WTC11 (cell line): Measurements from ENCODE around the gene KPNA2. TPM values are rescaled to one million over a fixed set of nuclear protein-coding genes. Genes with fewer than 3 reads are reported as not detected.
"Not testable (repeated sequence)": the region's sequence is repeated elsewhere in the genome, so short reads cannot be mapped to it uniquely, and the experiment has no call there.

Source experiments
- ATAC-seq: fragments of 200-7000 bp; cut with Tn5 transposase; 2 replicates; pipeline ENCODE4 v1.10.0; 2021; ENCODE audit warnings: mild to moderate bottlenecking, moderate library complexity
- CTCF ChIA-PET: fragments of 300-600 bp; sonication (Branson Sonifier 250); formaldehyde crosslinking; loops from one replicate; lab custom pipeline; 2021; ENCODE audit warnings: antibody characterized with exemption; lab: Charles Lee
- POLR2A ChIA-PET: fragments of 350-600 bp; sonication (Branson Sonifier 250); formaldehyde crosslinking; loops from one replicate; lab custom pipeline; 2021; ENCODE audit warnings: antibody characterized with exemption; lab: Charles Lee
- DNase-seq: peaks from one replicate; pipeline ENCODE4 v3.0.0; 2021; ENCODE audit warnings: low spot score
- H3K27ac Mint-ChIP-seq: 2 replicates; pipeline ENCODE4 v1.8.0; 2021; ENCODE audit warnings: mixed read lengths
- H3K27me3 Mint-ChIP-seq: 2 replicates; pipeline ENCODE4 v1.8.0; 2021; ENCODE audit warnings: low read depth, mild to moderate bottlenecking, moderate library complexity, mixed read lengths
- H3K36me3 Mint-ChIP-seq: 2 replicates; pipeline ENCODE4 v1.8.0; 2021; ENCODE audit warnings: mixed read lengths
- H3K4me1 Mint-ChIP-seq: 2 replicates; pipeline ENCODE4 v1.8.0; 2022; ENCODE audit warnings: mixed read lengths
- H3K4me3 Mint-ChIP-seq: 2 replicates; pipeline ENCODE4 v1.8.0; 2021; ENCODE audit warnings: mild to moderate bottlenecking, moderate library complexity, mixed read lengths
- H3K9me3 Mint-ChIP-seq: 2 replicates; pipeline ENCODE4 v1.8.0; 2021; ENCODE audit warnings: mixed read lengths
- OVOL2 ChIP-seq: fragments of 250-450 bp; sonication (Bioruptor Pico); IDR thresholded peaks from 2 replicates; pipeline ENCODE4 v1.9.0; 2021; ENCODE audit warnings: mild to moderate bottlenecking, borderline replicate concordance
- TP53 ChIP-seq: sonication (generic); formaldehyde crosslinking; IDR thresholded peaks from 2 replicates; pipeline ENCODE4 v1.8.1; 2023; ENCODE audit warnings: mild to moderate bottlenecking, missing genetic modification reagents
- ZBTB21 ChIP-seq: sonication (generic); formaldehyde crosslinking; IDR thresholded peaks from 2 replicates; pipeline ENCODE4 v1.8.1; 2023; ENCODE audit warnings: mild to moderate bottlenecking, missing genetic modification reagents, borderline replicate concordance
- total RNA-seq: library from RNA; stranded (reverse); gene quantifications from 3 replicates; pipeline ENCODE4 v1.2.3, GENCODE V29; 2021
- TF ChIP-seq, protein P1 (sequence below): sonication (generic); formaldehyde crosslinking; IDR thresholded peaks from 2 replicates; pipeline ENCODE4 v1.8.0; 2023; ENCODE audit warnings: missing genetic modification reagents, mild to moderate bottlenecking, borderline replicate concordance
- TF ChIP-seq, protein P2 (sequence below): sonication (generic); formaldehyde crosslinking; IDR thresholded peaks from 2 replicates; pipeline ENCODE4 v1.8.1; 2022; ENCODE audit warnings: mild to moderate bottlenecking, missing genetic modification reagents, moderate library complexity, borderline replicate concordance
- TF ChIP-seq, protein P3 (sequence below): sonication (generic); formaldehyde crosslinking; IDR thresholded peaks from 2 replicates; pipeline ENCODE4 v1.8.1; 2022; ENCODE audit warnings: mild to moderate bottlenecking, moderate library complexity, missing genetic modification reagents
- TF ChIP-seq, protein P4 (sequence below): sonication (generic); formaldehyde crosslinking; IDR thresholded peaks from 2 replicates; pipeline ENCODE4 v1.8.0; 2022; ENCODE audit warnings: missing genetic modification reagents

KPNA2 gene
- total RNA-seq, 1 experiment from 2014 or later = 466 TPM

DNA sequence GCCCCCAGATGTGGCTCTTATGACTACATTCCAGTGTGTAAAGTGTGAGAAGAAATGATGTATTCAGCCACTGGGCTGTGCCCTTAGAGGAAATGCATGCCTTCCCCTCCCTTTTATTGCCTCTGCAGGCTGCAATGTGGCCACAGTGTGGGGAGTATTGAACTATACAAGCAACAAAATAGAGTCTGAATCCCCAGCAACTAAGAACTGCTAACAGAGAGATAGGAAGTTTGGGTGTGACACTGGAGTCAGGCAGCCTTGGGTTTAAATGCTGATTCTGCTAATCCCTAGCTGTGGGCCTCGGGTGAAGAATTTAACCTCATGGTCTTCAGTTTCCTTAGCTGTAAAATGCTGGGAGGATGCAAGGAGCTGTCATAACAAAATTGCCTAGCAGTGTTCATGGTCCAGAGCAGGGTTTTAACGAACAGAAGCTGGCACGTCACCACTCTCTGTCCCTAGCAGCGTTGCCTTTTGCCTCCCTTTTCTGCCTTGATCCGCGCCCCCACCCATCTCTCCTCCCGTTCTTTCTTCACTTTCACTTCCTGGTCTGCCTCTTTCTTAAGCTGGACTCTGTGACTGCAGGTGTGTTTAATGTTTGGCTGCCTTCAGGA is 50.3 kb downstream of the KPNA2 start (continued):
- TF ChIP-seq, protein P1, sequence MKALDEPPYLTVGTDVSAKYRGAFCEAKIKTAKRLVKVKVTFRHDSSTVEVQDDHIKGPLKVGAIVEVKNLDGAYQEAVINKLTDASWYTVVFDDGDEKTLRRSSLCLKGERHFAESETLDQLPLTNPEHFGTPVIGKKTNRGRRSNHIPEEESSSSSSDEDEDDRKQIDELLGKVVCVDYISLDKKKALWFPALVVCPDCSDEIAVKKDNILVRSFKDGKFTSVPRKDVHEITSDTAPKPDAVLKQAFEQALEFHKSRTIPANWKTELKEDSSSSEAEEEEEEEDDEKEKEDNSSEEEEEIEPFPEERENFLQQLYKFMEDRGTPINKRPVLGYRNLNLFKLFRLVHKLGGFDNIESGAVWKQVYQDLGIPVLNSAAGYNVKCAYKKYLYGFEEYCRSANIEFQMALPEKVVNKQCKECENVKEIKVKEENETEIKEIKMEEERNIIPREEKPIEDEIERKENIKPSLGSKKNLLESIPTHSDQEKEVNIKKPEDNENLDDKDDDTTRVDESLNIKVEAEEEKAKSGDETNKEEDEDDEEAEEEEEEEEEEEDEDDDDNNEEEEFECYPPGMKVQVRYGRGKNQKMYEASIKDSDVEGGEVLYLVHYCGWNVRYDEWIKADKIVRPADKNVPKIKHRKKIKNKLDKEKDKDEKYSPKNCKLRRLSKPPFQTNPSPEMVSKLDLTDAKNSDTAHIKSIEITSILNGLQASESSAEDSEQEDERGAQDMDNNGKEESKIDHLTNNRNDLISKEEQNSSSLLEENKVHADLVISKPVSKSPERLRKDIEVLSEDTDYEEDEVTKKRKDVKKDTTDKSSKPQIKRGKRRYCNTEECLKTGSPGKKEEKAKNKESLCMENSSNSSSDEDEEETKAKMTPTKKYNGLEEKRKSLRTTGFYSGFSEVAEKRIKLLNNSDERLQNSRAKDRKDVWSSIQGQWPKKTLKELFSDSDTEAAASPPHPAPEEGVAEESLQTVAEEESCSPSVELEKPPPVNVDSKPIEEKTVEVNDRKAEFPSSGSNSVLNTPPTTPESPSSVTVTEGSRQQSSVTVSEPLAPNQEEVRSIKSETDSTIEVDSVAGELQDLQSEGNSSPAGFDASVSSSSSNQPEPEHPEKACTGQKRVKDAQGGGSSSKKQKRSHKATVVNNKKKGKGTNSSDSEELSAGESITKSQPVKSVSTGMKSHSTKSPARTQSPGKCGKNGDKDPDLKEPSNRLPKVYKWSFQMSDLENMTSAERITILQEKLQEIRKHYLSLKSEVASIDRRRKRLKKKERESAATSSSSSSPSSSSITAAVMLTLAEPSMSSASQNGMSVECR (CRISPR knock-in tag) = no peak
- no peak for TF ChIP-seq ZBTB21
- no peak for TF ChIP-seq OVOL2 (CRISPR knock-in tag)
- TF ChIP-seq, protein P2, sequence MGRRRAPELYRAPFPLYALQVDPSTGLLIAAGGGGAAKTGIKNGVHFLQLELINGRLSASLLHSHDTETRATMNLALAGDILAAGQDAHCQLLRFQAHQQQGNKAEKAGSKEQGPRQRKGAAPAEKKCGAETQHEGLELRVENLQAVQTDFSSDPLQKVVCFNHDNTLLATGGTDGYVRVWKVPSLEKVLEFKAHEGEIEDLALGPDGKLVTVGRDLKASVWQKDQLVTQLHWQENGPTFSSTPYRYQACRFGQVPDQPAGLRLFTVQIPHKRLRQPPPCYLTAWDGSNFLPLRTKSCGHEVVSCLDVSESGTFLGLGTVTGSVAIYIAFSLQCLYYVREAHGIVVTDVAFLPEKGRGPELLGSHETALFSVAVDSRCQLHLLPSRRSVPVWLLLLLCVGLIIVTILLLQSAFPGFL (CRISPR knock-in tag) = no peak
- TF ChIP-seq, protein P3, sequence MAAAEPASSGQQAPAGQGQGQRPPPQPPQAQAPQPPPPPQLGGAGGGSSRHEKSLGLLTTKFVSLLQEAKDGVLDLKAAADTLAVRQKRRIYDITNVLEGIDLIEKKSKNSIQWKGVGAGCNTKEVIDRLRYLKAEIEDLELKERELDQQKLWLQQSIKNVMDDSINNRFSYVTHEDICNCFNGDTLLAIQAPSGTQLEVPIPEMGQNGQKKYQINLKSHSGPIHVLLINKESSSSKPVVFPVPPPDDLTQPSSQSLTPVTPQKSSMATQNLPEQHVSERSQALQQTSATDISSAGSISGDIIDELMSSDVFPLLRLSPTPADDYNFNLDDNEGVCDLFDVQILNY (CRISPR knock-in tag) = no peak

DNA sequence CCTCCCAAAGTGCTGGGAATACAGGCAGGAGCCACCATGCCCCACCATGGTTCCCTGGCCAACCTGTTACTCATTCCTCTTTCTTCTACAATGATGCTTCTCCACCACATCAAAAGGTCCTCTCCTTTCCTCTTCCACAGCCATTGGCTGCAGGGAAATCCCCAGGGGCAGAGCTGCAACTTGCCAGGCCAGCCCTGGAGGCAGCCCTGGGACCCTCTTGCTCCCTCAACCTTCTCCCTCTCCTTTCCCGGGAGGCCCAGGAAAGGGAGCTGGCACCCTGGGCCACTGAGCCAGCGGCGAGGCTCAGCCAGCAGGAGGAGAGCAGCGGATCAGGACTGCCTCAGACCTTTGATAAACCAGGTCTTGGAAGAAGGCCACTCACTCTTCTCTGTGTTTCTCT is 51.1 kb downstream of the KPNA2 start:
- CTCF ChIA-PET = interaction anchor here (1.0 kb wide), 1 partner anchor 114 kb away, joined by 6 read pairs; no protein-coding TSS in a partner anchor
- DNase-seq, H3K27ac Mint-ChIP-seq, H3K9me3 Mint-ChIP-seq, POLR2A ChIA-PET, H3K4me3 Mint-ChIP-seq, ATAC-seq, H3K36me3 Mint-ChIP-seq, H3K27me3 Mint-ChIP-seq: not testable (repeated sequence)
- peaks cover 15% of the 10 kb centered on the region for H3K4me1 Mint-ChIP-seq

DNA sequence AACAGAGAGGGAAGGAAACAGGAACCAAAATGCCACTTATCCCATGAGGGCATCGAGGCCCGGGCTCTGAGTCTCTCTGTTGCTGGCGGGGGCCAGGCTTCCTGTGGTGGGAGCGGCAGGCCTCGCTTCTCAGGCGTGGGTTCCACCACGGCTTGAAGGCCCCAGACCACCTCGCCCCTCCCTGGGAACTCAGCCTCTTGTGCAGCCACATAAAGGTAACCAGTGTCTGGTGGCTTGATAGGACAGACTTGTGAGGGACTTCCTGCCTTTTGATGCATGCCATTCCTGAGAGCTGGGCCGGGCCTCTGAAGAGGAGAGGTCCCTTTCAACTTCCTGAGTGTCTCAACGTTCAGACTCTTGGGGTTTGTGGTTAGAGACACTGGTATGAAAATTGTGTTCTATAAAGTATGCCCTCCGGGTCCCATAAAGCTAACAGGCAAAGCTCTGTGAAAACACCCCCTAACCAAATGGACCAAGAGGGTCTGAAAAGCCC is 51.6 kb downstream of the KPNA2 start:
- H3K27ac Mint-ChIP-seq, DNase-seq, CTCF ChIA-PET: not testable (repeated sequence)

DNA sequence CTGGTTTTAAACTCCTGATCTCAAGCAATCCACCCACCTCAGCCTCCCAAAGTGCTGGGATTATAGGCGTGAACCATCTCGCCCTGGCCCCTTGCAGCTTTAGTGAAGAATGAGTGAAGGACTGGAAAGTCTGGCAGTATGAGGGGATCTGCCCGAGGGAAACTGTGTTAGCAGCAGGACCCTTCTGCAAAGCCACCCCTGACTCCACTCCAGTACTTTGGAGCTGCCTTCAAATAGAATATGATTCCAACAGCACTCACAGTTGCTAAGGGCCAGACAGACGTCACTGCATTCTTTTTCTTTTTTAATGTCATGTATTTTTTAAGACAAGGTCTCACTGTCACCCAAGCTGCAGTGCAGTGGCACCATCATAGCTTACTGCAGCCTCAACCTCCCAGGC is 52.3 kb downstream of the KPNA2 start:
- no peak overlapping the region for H3K27ac Mint-ChIP-seq
- no peak overlapping the region for H3K4me3 Mint-ChIP-seq
- H3K36me3 Mint-ChIP-seq = no peaks in the 10 kb centered on the region
- ChIA-PET POLR2A (interaction anchor here (0.6 kb wide), 1 partner anchor 14 kb away, joined by 6 read pairs; no protein-coding TSS in a partner anchor), CTCF (no interaction called here)
- peaks cover 15% of the 10 kb centered on the region for H3K4me1 Mint-ChIP-seq
- DNase-seq (no peak), ATAC-seq (no peak)
- H3K27me3 Mint-ChIP-seq = no peaks in the 10 kb centered on the region
- H3K9me3 Mint-ChIP-seq = no peaks in the 10 kb centered on the region
- no peak for TF ChIP-seq TP53
- TF ChIP-seq, protein P4, sequence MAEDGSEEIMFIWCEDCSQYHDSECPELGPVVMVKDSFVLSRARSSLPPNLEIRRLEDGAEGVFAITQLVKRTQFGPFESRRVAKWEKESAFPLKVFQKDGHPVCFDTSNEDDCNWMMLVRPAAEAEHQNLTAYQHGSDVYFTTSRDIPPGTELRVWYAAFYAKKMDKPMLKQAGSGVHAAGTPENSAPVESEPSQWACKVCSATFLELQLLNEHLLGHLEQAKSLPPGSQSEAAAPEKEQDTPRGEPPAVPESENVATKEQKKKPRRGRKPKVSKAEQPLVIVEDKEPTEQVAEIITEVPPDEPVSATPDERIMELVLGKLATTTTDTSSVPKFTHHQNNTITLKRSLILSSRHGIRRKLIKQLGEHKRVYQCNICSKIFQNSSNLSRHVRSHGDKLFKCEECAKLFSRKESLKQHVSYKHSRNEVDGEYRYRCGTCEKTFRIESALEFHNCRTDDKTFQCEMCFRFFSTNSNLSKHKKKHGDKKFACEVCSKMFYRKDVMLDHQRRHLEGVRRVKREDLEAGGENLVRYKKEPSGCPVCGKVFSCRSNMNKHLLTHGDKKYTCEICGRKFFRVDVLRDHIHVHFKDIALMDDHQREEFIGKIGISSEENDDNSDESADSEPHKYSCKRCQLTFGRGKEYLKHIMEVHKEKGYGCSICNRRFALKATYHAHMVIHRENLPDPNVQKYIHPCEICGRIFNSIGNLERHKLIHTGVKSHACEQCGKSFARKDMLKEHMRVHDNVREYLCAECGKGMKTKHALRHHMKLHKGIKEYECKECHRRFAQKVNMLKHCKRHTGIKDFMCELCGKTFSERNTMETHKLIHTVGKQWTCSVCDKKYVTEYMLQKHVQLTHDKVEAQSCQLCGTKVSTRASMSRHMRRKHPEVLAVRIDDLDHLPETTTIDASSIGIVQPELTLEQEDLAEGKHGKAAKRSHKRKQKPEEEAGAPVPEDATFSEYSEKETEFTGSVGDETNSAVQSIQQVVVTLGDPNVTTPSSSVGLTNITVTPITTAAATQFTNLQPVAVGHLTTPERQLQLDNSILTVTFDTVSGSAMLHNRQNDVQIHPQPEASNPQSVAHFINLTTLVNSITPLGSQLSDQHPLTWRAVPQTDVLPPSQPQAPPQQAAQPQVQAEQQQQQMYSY (CRISPR knock-in tag) = 0 out of 2 replicates have a peak, but pooled peaks have one; percentile 21

More for the DNA sequence above, 51.6 kb downstream of the KPNA2 start:
- H3K27me3 Mint-ChIP-seq, ATAC-seq, POLR2A ChIA-PET, H3K4me3 Mint-ChIP-seq, H3K9me3 Mint-ChIP-seq, H3K36me3 Mint-ChIP-seq: not testable (repeated sequence)
- H3K4me1 Mint-ChIP-seq = peaks cover 15% of the 10 kb centered on the region
